RWPE1 (cell line): Measurements from ENCODE around the gene FGD4.
"Not testable (repeated sequence)": the region's sequence is repeated elsewhere in the genome, so short reads cannot be mapped to it uniquely, and the experiment has no call there.

ENCODE experiments used
- CTCF ChIA-PET: fragments of 350-600 bp; sonication (Branson Sonifier 250); formaldehyde crosslinking; extraction: SDS; loops from one replicate; lab custom pipeline; 2021; lab: Yijun Ruan, JAX
- POLR2A ChIA-PET: fragments of 400-600 bp; formaldehyde crosslinking; extraction: SDS; loops from one replicate; lab custom pipeline; 2020; ENCODE audit warnings: antibody characterized with exemption; ENCODE audit not compliant: low non-redundant PET; lab: Yijun Ruan, JAX
- DNase-seq: peaks from one replicate; pipeline ENCODE4 v3.0.0; 2012; ENCODE audit warnings: low spot score
- H3K27ac ChIP-seq: fragments of 450-650 bp; 2 replicates; pipeline ENCODE4 v1.5.1; 2017
- TF ChIP-seq, protein P1 (sequence below): fragments of 450-650 bp; conservative IDR thresholded peaks from 2 replicates; pipeline ENCODE4 v1.5.1; 2017; ENCODE audit warnings: low read depth, mild to moderate bottlenecking

The FGD4 gene

GRCh38 chr12:32561931-32562341, 162.6 kb downstream of the FGD4 start:
- H3K27ac ChIP-seq: no peak overlapping the region
- no peak for DNase-seq
- CTCF ChIA-PET: interaction anchor here (0.6 kb wide), 1 partner anchor 17 kb away, joined by 3 read pairs; no protein-coding TSS in a partner anchor
- TF ChIP-seq, protein P1, sequence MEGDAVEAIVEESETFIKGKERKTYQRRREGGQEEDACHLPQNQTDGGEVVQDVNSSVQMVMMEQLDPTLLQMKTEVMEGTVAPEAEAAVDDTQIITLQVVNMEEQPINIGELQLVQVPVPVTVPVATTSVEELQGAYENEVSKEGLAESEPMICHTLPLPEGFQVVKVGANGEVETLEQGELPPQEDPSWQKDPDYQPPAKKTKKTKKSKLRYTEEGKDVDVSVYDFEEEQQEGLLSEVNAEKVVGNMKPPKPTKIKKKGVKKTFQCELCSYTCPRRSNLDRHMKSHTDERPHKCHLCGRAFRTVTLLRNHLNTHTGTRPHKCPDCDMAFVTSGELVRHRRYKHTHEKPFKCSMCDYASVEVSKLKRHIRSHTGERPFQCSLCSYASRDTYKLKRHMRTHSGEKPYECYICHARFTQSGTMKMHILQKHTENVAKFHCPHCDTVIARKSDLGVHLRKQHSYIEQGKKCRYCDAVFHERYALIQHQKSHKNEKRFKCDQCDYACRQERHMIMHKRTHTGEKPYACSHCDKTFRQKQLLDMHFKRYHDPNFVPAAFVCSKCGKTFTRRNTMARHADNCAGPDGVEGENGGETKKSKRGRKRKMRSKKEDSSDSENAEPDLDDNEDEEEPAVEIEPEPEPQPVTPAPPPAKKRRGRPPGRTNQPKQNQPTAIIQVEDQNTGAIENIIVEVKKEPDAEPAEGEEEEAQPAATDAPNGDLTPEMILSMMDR: no peak
- POLR2A ChIA-PET: no interaction called here

- CTCF ChIA-PET: not testable (repeated sequence)
Measured at GRCh38 chr12:32562413-32562812, 163.1 kb downstream of the FGD4 start.

GRCh38 chr12:32566663-32567295, 167.4 kb downstream of the FGD4 start:
- ChIA-PET POLR2A (no interaction called here), CTCF (interaction anchor here (1.1 kb wide), 1 partner anchor 913 kb away, joined by 4 read pairs; no protein-coding TSS in a partner anchor)
- TF ChIP-seq, protein P1: no peak
- H3K27ac ChIP-seq: no peak overlapping the region; the same call in 1 of the 2 replicates
- DNase-seq: no peak

More at GRCh38 chr12:32562413-32562812, 163.1 kb downstream of the FGD4 start:
- POLR2A ChIA-PET, DNase-seq, H3K27ac ChIP-seq: not testable (repeated sequence)

DNA sequence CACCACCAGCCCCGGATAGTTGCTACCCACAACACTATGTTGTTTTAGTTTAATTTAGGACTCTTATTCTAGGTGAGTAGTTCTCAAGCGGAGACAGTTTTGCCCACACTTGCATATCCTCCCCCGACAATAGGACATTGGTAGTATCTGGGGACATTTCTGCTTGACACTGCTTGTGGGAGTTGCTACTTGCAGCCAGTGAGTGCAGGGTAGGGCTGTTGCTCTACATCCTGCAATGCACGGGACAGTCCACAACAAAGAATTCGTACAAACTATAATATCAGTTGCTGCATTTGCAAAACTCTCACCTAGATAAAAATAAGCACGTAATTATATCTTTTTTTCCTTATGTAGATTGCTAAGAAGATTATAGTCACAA, 167.9 kb downstream of the FGD4 start:
- no peak for DNase-seq
- CTCF ChIA-PET: no interaction called here
- POLR2A ChIA-PET: no interaction called here
- peak overlapping the region; percentile 67; the same call in 1 of the 2 replicates for H3K27ac ChIP-seq
- TF ChIP-seq, protein P1: no peak

GRCh38 chr12:32568228-32568627, 168.9 kb downstream of the FGD4 start:
- TF ChIP-seq, protein P1: no peak
- H3K27ac ChIP-seq: no peak overlapping the region
- peak; percentile 83 for DNase-seq
- CTCF ChIA-PET: no interaction called here
- POLR2A ChIA-PET: no interaction called here

- ChIA-PET POLR2A (no interaction called here), CTCF (no interaction called here)
- TF ChIP-seq, protein P1: no peak
- H3K27ac ChIP-seq: peak overlapping the region; percentile 42; the same call in 1 of the 2 replicates
- no peak for DNase-seq
Measured at GRCh38 chr12:32569259-32569658, 169.9 kb downstream of the FGD4 start.

DNA sequence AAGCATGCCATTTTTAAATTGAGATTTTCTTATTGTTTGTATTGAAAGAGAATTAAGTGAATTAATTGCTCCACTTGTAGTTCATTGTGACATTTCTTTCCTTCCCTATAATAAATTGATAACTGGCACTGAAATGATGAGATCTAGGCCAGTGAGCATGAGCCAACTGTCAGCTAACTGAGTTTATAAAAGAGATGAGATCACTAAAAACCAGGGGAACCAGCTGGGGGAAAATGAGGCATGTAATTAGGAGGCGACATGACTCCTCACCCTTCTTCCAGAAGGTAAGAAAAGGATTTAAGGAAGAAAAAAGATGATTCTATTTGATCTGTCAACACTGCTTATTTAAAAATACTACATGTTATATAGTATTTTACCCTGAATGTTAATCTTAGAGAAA, 175.2 kb downstream of the FGD4 start:
- no peak overlapping the region for H3K27ac ChIP-seq
- POLR2A ChIA-PET: no interaction called here
- DNase-seq: no peak
- CTCF ChIA-PET: no interaction called here
- TF ChIP-seq, protein P1: no peak
